IMR-90 (cell line): ENCODE results near the gene CA12. TPM values are rescaled to one million over a fixed set of nuclear protein-coding genes. Genes with fewer than 3 reads are reported as not detected.

Experiments used
- ATAC-seq: fragments of 200-7000 bp; cut with Tn5 transposase; 2 replicates; pipeline ENCODE4 v1.9.1; 2020; ENCODE audit warnings: low read depth, mild to moderate bottlenecking, moderate library complexity
- BruUV-seq: library from RNA; stranded (reverse); fragments of 400-500 nt; replicated peaks from 2 replicates; lab custom pipeline; 2021; lab: Mats Ljungman, UMichigan
- CTCF ChIA-PET: fragments of 300-600 bp; formaldehyde crosslinking; extraction: SDS; loops from one replicate; lab custom pipeline; 2021; ENCODE audit warnings: antibody characterized with exemption; lab: Yijun Ruan, JAX
- POLR2A ChIA-PET: fragments of 300-600 bp; sonication (Branson Sonifier 250); formaldehyde crosslinking; loops from one replicate; lab custom pipeline; 2022; ENCODE audit warnings: antibody characterized with exemption; ENCODE audit not compliant: unreplicated experiment; lab: Charles Lee
- DNase-seq: peaks from one replicate; pipeline ENCODE4 v3.0.0; 2013
- H2AFZ ChIP-seq: replicated peaks from 2 replicates; pipeline ENCODE3; 2013; ENCODE audit warnings: low read length, mild to moderate bottlenecking; ENCODE audit not compliant: poor library complexity
- H2AK5ac ChIP-seq: 2 replicates; pipeline ENCODE4 v1.6.1; 2013; ENCODE audit warnings: low read depth, low read length, inconsistent platforms
- H2AK9ac ChIP-seq: replicated peaks from 2 replicates; pipeline ENCODE3; 2013; ENCODE audit warnings: mild to moderate bottlenecking, low read depth, low read length, moderate library complexity; ENCODE audit not compliant: poor library complexity
- H2BK120ac ChIP-seq: 2 replicates; pipeline ENCODE4 v1.6.1; 2013; ENCODE audit warnings: low read depth, low read length, inconsistent platforms
- H2BK15ac ChIP-seq: 3 replicates; pipeline ENCODE4 v1.6.1; 2013; ENCODE audit warnings: low read depth, low read length, inconsistent platforms
- H2BK20ac ChIP-seq: 2 replicates; pipeline ENCODE4 v1.6.1; 2013; ENCODE audit warnings: low read depth, mild to moderate bottlenecking, inconsistent platforms, low read length, moderate library complexity
- H2BK5ac ChIP-seq: 2 replicates; pipeline ENCODE4 v1.6.1; 2013; ENCODE audit warnings: mild to moderate bottlenecking, low read depth, low read length, inconsistent platforms; ENCODE audit not compliant: poor library complexity, severe bottlenecking
- H3K14ac ChIP-seq: replicated peaks from 2 replicates; pipeline ENCODE4 v1.6.1; 2013; ENCODE audit warnings: low read depth, low read length, inconsistent platforms
- H3K18ac ChIP-seq: 2 replicates; pipeline ENCODE4 v1.6.1; 2013; ENCODE audit warnings: low read depth, low read length, control low read depth
- H3K23ac ChIP-seq: 2 replicates; pipeline ENCODE4 v1.6.1; 2013; ENCODE audit warnings: low read depth, low read length, inconsistent platforms
- H3K27ac ChIP-seq: 2 replicates; pipeline ENCODE4 v1.5.1; 2013; ENCODE audit warnings: mild to moderate bottlenecking, control low read depth, low read length; ENCODE audit not compliant: insufficient read depth
- H3K27me3 ChIP-seq: 2 replicates; pipeline ENCODE4 v1.6.1; 2013; ENCODE audit warnings: low read length; ENCODE audit not compliant: control insufficient read depth, insufficient read depth
- H3K36me3 ChIP-seq: 2 replicates; pipeline ENCODE4 v1.6.1; 2013; ENCODE audit warnings: low read length, mixed read lengths; ENCODE audit not compliant: control insufficient read depth, insufficient read depth
- H3K4ac ChIP-seq: 2 replicates; pipeline ENCODE4 v1.6.1; 2013; ENCODE audit warnings: low read depth, low read length, inconsistent platforms
- H3K4me1 ChIP-seq: 2 replicates; pipeline ENCODE4 v1.6.1; 2013; ENCODE audit warnings: low read length, mixed read lengths; ENCODE audit not compliant: control insufficient read depth, insufficient read depth
- H3K4me2 ChIP-seq: 2 replicates; pipeline ENCODE4 v1.6.1; 2013; ENCODE audit warnings: low read depth, mild to moderate bottlenecking, control low read depth, low read length, moderate library complexity
- H3K4me3 ChIP-seq: 2 replicates; pipeline ENCODE4 v1.5.1; 2013; ENCODE audit warnings: low read depth, mild to moderate bottlenecking, control low read depth, low read length, moderate library complexity; ENCODE audit not compliant: insufficient read depth
- H3K56ac ChIP-seq: 2 replicates; pipeline ENCODE4 v1.6.1; 2013; ENCODE audit warnings: low read length, inconsistent platforms; ENCODE audit not compliant: insufficient read depth; ENCODE audit errors: extremely low read depth
- H3K79me1 ChIP-seq, 2 experiments: 2 replicates each; pipeline ENCODE4 v1.6.1; 2013; ENCODE audit warnings: low read length in 2 of 2, inconsistent platforms in 1 of 2, low read depth in 1 of 2
- H3K9ac ChIP-seq: 2 replicates; pipeline ENCODE4 v1.6.1; 2013; ENCODE audit warnings: low read depth, low read length, control low read depth
- H3K9me1 ChIP-seq: 2 replicates; pipeline ENCODE4 v1.6.1; 2013; ENCODE audit warnings: low read length, inconsistent platforms; ENCODE audit not compliant: insufficient read depth
- H3K9me3 ChIP-seq: 2 replicates; pipeline ENCODE4 v1.6.1; 2013; ENCODE audit warnings: low read length; ENCODE audit not compliant: control insufficient read depth, insufficient read depth
- H4K20me1 ChIP-seq: 2 replicates; pipeline ENCODE4 v1.6.1; 2013; ENCODE audit warnings: low read length, inconsistent platforms; ENCODE audit not compliant: insufficient read depth
- H4K5ac ChIP-seq: 2 replicates; pipeline ENCODE4 v1.6.1; 2013; ENCODE audit warnings: mild to moderate bottlenecking, low read depth, low read length, control low read depth
- H4K8ac ChIP-seq, 2 experiments: 2 replicates each; pipeline ENCODE4 v1.6.1; 2013; ENCODE audit warnings: low read depth in 2 of 2, low read length in 2 of 2, control low read depth in 1 of 2, inconsistent platforms in 1 of 2
- H4K91ac ChIP-seq: 2 replicates; pipeline ENCODE4 v1.6.1; 2013; ENCODE audit warnings: low read depth, low read length, inconsistent platforms; ENCODE audit not compliant: insufficient read depth
- BHLHE40 ChIP-seq: fragments of 150-350 bp; IDR thresholded peaks from 2 replicates; pipeline ENCODE4 v1.6.1; 2016; ENCODE audit warnings: mild to moderate bottlenecking, low read depth, low read length
- CEBPB ChIP-seq: IDR thresholded peaks from 2 replicates; pipeline ENCODE4 v1.6.1; 2012; ENCODE audit warnings: low read depth, low read length, improper control_type of control experiment
- FOS ChIP-seq: fragments of 150-350 bp; IDR thresholded peaks from 2 replicates; pipeline ENCODE4 v1.6.1; 2016; ENCODE audit warnings: low read depth, low read length
- MAFK ChIP-seq: IDR thresholded peaks from 2 replicates; pipeline ENCODE4 v1.6.1; 2012; ENCODE audit warnings: low read depth, low read length, improper control_type of control experiment
- MAZ ChIP-seq: IDR thresholded peaks from 2 replicates; pipeline ENCODE4 v1.6.1; 2012; ENCODE audit warnings: low read depth, mild to moderate bottlenecking, low read length, improper control_type of control experiment, moderate library complexity, borderline replicate concordance
- MXI1 ChIP-seq: IDR thresholded peaks from 2 replicates; pipeline ENCODE4 v1.6.1; 2012; ENCODE audit warnings: low read depth, mild to moderate bottlenecking, low read length, moderate library complexity, borderline replicate concordance
- NFE2L2 ChIP-seq: fragments of 150-350 bp; IDR thresholded peaks from 2 replicates; pipeline ENCODE4 v1.6.1; 2016; ENCODE audit warnings: low read depth, mild to moderate bottlenecking, low read length
- POLR2A ChIP-seq: IDR thresholded peaks from 2 replicates; pipeline ENCODE4 v1.6.1; 2012; ENCODE audit warnings: mild to moderate bottlenecking, low read depth, low read length
- RAD21 ChIP-seq: IDR thresholded peaks from 2 replicates; pipeline ENCODE4 v1.6.1; 2012; ENCODE audit warnings: low read length, improper control_type of control experiment
- RCOR1 ChIP-seq: IDR thresholded peaks from 2 replicates; pipeline ENCODE4 v1.6.1; 2012; ENCODE audit warnings: mild to moderate bottlenecking, low read length, improper control_type of control experiment; ENCODE audit not compliant: insufficient replicate concordance
- RFX5 ChIP-seq: IDR thresholded peaks from 2 replicates; pipeline ENCODE4 v1.8.0; 2012; ENCODE audit warnings: low read depth, mild to moderate bottlenecking, low read length, moderate library complexity
- SMC3 ChIP-seq: fragments of 150-350 bp; IDR thresholded peaks from 2 replicates; pipeline ENCODE4 v1.6.1; 2016; ENCODE audit warnings: low read depth, mild to moderate bottlenecking, antibody characterized with exemption, low read length, moderate library complexity
- WGBS, 2 experiments: methylation state at CpG; one replicate each; pipeline versions ENCODE4 v1.1.5 to v1.1.7; 2013; ENCODE audit warnings: missing lambda C conversion rate in 2 of 2; ENCODE audit not compliant: insufficient read length in 1 of 2; ENCODE audit errors: extremely low coverage in 2 of 2; 5-methylcytosine and 5-hydroxymethylcytosine counted together
- dilution Hi-C: fragments of 300-500 bp; cut with HindIII; formaldehyde crosslinking; loops from one replicate; pipeline ENCODE4 v1.14.3; 2018; ENCODE audit warnings: low sequenced_read_pairs; ENCODE audit not compliant: unreplicated experiment
- in situ Hi-C: fragments of 300-500 bp; cut with MboI; formaldehyde crosslinking; loops from 3 replicates; pipeline ENCODE4 v1.14.3; 2019; ENCODE audit warnings: low sequenced_read_pairs, inconsistent platforms, mixed read lengths
- intact Hi-C: fragments of 100-400 bp; cut with micrococcal nuclease; formaldehyde crosslinking; loops from 2 replicates; pipeline ENCODE4 v1.10.0; 2022
- polyA plus RNA-seq, 3 experiments: library from polyadenylated mRNA; depleted of rRNA; stranded (reverse); fragments of >200 nt; gene quantifications; 2 replicates each; pipeline ENCODE4 v1.2.3, GENCODE V29; 2012; ENCODE audit warnings: low replicate concordance in 1 of 3
- total RNA-seq: library from RNA; depleted of rRNA; stranded (reverse); fragments of >200 nt; gene quantifications from 2 replicates; pipeline ENCODE4 v1.2.3, GENCODE V29; 2012
- TF ChIP-seq, protein P1 (sequence below): fragments of 150-350 bp; IDR thresholded peaks from 2 replicates; pipeline ENCODE4 v1.6.1; 2016; ENCODE audit warnings: low read depth, mild to moderate bottlenecking, low read length, moderate library complexity, borderline replicate concordance
- TF ChIP-seq, protein P2 (sequence below): fragments of 150-350 bp; IDR thresholded peaks from 2 replicates; pipeline ENCODE4 v1.6.1; 2017; ENCODE audit warnings: mild to moderate bottlenecking, antibody characterized with exemption, low read length, low read depth
- TF ChIP-seq, protein P3 (sequence below): conservative IDR thresholded peaks from 2 replicates; pipeline ENCODE4 v1.5.1; 2012; ENCODE audit warnings: mild to moderate bottlenecking, low read depth, low read length, improper control_type of control experiment

Gene CA12
- total and polyA plus RNA-seq, 2 of the 4 experiments (the other 2 are of a cell fraction), result 33.7 to 52.6 TPM

DNA sequence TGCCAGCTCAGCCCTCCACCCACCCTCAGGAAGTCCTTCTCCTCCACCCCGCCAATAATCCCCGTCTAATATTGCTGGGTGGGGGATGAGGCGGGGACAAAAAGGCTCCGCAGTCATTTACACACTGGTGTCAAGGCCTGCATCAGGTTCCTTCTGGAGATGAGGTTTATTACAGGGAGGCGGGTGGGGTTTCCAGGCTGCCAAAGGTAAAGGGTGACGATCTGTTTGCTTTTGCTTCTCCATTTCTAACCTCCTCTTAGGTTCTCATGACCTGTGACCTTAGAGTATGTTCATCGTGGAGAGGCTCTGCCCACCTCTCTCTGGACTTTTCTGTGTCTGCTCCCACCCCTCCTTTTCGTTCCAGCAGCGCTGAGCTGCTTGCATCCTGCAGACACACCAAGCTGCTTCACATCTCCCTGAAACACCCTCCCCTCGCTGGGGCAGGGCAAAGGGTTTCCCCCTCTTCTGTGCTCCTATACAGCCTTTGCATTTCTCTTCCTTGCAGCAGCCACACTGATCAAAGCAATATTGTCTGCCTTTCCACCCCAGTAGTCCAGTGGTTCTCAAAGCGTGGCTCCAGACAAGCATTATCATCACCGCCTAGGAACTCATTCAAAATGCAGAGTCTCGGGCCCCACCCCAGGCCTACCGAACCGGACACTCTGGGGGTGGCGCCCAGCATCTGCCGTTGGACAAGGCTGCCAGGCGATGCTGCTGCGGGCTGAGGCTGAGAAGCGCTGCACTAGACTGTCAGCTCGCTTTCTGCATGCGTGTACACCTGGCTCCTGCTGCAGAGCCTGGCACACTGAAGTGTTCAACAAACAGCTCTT, 26.6 kb downstream of the CA12 start:
- Histone ChIP-seq H2BK5ac (no peak overlapping the region), H3K27ac (no peak overlapping the region), H3K9me3 (no peaks in the 10 kb centered on the region), H3K79me1 (no peaks in the 10 kb centered on the region), H2BK120ac (no peak overlapping the region), H3K18ac (no peak overlapping the region), H3K36me3 (no peaks in the 10 kb centered on the region), H2AK9ac (no peak overlapping the region), H3K4ac (no peak overlapping the region), H4K5ac (no peak overlapping the region), H3K9me1 (peaks cover 5% of the 10 kb centered on the region; the same call in 1 of the 2 replicates), H2AK5ac (no peak overlapping the region), H3K14ac (no peak overlapping the region), H4K20me1 (no peaks in the 10 kb centered on the region), H3K4me1 (peaks cover 5% of the 10 kb centered on the region), H3K23ac (no peak overlapping the region), H2AFZ (peak overlapping the region; percentile 21), H4K91ac (no peak overlapping the region), H3K9ac (no peak overlapping the region), H4K8ac (no peak overlapping the region), H3K4me3 (no peak overlapping the region), H3K27me3 (peaks cover 4% of the 10 kb centered on the region; the same call in 1 of the 2 replicates), H3K4me2 (no peak overlapping the region), H3K56ac (no peak overlapping the region), H2BK15ac (no peak overlapping the region), H2BK20ac (no peak overlapping the region)
- DNase-seq (no peak), ATAC-seq (no peak)
- ChIA-PET CTCF (no interaction called here), POLR2A (no interaction called here)
- WGBS, 2 experiments, result 75% methylated on average over 14 of the region's 22 CpGs; no CpG with 5 or more reads in 1 of the 2 experiments
- intact Hi-C loops, result no loop called here
- dilution Hi-C loops, result no loop called here
- in situ Hi-C loops, result no loop called here
- no TSS peak for BruUV-seq
- TF ChIP-seq RAD21 (no peak), MAZ (no peak), SMC3 (no peak), RFX5 (no peak), MAFK (no peak), MXI1 (no peak), BHLHE40 (no peak), POLR2A (no peak), RCOR1 (no peak), CEBPB (no peak), NFE2L2 (no peak), FOS (no peak)
- TF ChIP-seq, protein P1, sequence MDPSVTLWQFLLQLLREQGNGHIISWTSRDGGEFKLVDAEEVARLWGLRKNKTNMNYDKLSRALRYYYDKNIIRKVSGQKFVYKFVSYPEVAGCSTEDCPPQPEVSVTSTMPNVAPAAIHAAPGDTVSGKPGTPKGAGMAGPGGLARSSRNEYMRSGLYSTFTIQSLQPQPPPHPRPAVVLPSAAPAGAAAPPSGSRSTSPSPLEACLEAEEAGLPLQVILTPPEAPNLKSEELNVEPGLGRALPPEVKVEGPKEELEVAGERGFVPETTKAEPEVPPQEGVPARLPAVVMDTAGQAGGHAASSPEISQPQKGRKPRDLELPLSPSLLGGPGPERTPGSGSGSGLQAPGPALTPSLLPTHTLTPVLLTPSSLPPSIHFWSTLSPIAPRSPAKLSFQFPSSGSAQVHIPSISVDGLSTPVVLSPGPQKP, result no peak
- TF ChIP-seq, protein P2, sequence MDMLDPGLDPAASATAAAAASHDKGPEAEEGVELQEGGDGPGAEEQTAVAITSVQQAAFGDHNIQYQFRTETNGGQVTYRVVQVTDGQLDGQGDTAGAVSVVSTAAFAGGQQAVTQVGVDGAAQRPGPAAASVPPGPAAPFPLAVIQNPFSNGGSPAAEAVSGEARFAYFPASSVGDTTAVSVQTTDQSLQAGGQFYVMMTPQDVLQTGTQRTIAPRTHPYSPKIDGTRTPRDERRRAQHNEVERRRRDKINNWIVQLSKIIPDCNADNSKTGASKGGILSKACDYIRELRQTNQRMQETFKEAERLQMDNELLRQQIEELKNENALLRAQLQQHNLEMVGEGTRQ, result no peak
- TF ChIP-seq, protein P3, sequence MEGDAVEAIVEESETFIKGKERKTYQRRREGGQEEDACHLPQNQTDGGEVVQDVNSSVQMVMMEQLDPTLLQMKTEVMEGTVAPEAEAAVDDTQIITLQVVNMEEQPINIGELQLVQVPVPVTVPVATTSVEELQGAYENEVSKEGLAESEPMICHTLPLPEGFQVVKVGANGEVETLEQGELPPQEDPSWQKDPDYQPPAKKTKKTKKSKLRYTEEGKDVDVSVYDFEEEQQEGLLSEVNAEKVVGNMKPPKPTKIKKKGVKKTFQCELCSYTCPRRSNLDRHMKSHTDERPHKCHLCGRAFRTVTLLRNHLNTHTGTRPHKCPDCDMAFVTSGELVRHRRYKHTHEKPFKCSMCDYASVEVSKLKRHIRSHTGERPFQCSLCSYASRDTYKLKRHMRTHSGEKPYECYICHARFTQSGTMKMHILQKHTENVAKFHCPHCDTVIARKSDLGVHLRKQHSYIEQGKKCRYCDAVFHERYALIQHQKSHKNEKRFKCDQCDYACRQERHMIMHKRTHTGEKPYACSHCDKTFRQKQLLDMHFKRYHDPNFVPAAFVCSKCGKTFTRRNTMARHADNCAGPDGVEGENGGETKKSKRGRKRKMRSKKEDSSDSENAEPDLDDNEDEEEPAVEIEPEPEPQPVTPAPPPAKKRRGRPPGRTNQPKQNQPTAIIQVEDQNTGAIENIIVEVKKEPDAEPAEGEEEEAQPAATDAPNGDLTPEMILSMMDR, result no peak
